SK-N-SH (cell line): Measurements from ENCODE around the gene CADPS2. TPM values are rescaled to one million over a fixed set of nuclear protein-coding genes. Genes with fewer than 3 reads are reported as not detected.

Experiments used
- CTCF ChIA-PET: fragments of 300-600, 350-600 bp; formaldehyde crosslinking; extraction: SDS; loops from one replicate; lab custom pipeline; 2021; lab: Yijun Ruan, JAX
- POLR2A ChIA-PET: fragments of 350-600 bp; sonication (Branson Sonifier 250); formaldehyde crosslinking; extraction: SDS; loops from one replicate; lab custom pipeline; 2020; ENCODE audit warnings: antibody characterized with exemption, inconsistent platforms; lab: Yijun Ruan, JAX
- DNase-seq: peaks from one replicate; pipeline ENCODE4 v3.0.0; 2012
- H2AFZ ChIP-seq: fragments of 200-600 bp; sonication (generic); 2 replicates; pipeline ENCODE4 v1.8.1; 2016; ENCODE audit warnings: antibody characterized with exemption, mild to moderate bottlenecking, low read depth
- H3F3A ChIP-seq: fragments of 200-600 bp; sonication (generic); replicated peaks from 2 replicates; pipeline ENCODE3; 2016; ENCODE audit warnings: antibody characterized with exemption, mild to moderate bottlenecking; ENCODE audit not compliant: insufficient read depth
- H3K27ac ChIP-seq, 2 experiments: fragments of 200-500 bp in 1 of 2; fragments of 200-600 bp in 1 of 2; sonication (Bioruptor generic) in 1 of 2; sonication (generic), shearing (Covaris generic) in 1 of 2; 2 replicates each; pipeline versions ENCODE4 v1.5.1 to v1.6.1; 2014 to 2016; ENCODE audit warnings: low read depth in 2 of 2, inconsistent platforms in 1 of 2, low read length in 1 of 2, mild to moderate bottlenecking in 1 of 2, mixed read lengths in 1 of 2
- H3K27me3 ChIP-seq: fragments of 200-600 bp; sonication (generic), shearing (Covaris generic); 2 replicates; pipeline ENCODE4 v1.6.1; 2016; ENCODE audit warnings: mixed run types; ENCODE audit not compliant: insufficient read depth
- H3K36me3 ChIP-seq, 2 experiments: fragments of 200-500 bp in 1 of 2; fragments of 200-600 bp in 1 of 2; sonication (Bioruptor generic) in 1 of 2; sonication (generic) in 1 of 2; replicated peaks in 1 of 2; 2 replicates each; pipeline versions ENCODE3 to v1.5.1; 2014 to 2016; ENCODE audit warnings: low read length in 1 of 2, mild to moderate bottlenecking in 1 of 2; ENCODE audit not compliant: insufficient read depth in 2 of 2, control insufficient read depth in 1 of 2
- H3K4me1 ChIP-seq, 2 experiments: fragments of 200-500 bp in 1 of 2; fragments of 200-600 bp in 1 of 2; sonication (Bioruptor generic) in 1 of 2; sonication (generic), shearing (Covaris generic) in 1 of 2; 2 replicates each; pipeline versions ENCODE4 v1.5.1 to v1.6.1; 2014 to 2016; ENCODE audit warnings: low read depth in 1 of 2, low read length in 1 of 2, mixed run types in 1 of 2; ENCODE audit not compliant: insufficient read depth in 2 of 2, control insufficient read depth in 1 of 2
- H3K4me2 ChIP-seq: fragments of 200-600 bp; sonication (generic), shearing (Covaris generic); 2 replicates; pipeline ENCODE4 v1.6.1; 2017; ENCODE audit warnings: mixed run types
- H3K4me3 ChIP-seq, 2 experiments: fragments of 200-500 bp in 1 of 2; fragments of 200-600 bp in 1 of 2; sonication (Bioruptor generic) in 1 of 2; sonication (generic), shearing (Covaris generic) in 1 of 2; 2 replicates each; pipeline versions ENCODE4 v1.5.1 to v1.8.1; 2014 to 2016; ENCODE audit warnings: low read depth in 2 of 2, inconsistent platforms in 1 of 2, low read length in 1 of 2, mild to moderate bottlenecking in 1 of 2, mixed read lengths in 1 of 2, moderate library complexity in 1 of 2
- H3K79me2 ChIP-seq: fragments of 200-600 bp; sonication (generic); 2 replicates; pipeline ENCODE4 v1.8.1; 2017; ENCODE audit warnings: mild to moderate bottlenecking; ENCODE audit not compliant: insufficient read depth
- H3K9ac ChIP-seq: fragments of 200-600 bp; sonication (generic); 2 replicates; pipeline ENCODE4 v1.6.1; 2017; ENCODE audit warnings: mixed run types
- H3K9me2 ChIP-seq: fragments of 200-600 bp; sonication (generic); 2 replicates; pipeline ENCODE4 v1.6.1; 2017; ENCODE audit warnings: mixed run types
- H3K9me3 ChIP-seq: fragments of 200-600 bp; sonication (generic); 2 replicates; pipeline ENCODE4 v1.6.1; 2017; ENCODE audit warnings: mixed run types, mild to moderate bottlenecking, moderate library complexity
- H4K20me1 ChIP-seq: fragments of 200-600 bp; sonication (generic); 2 replicates; pipeline ENCODE4 v1.6.1; 2017; ENCODE audit warnings: mild to moderate bottlenecking, mixed run types; ENCODE audit not compliant: insufficient read depth
- CHD2 ChIP-seq: fragments of 150-350 bp; IDR thresholded peaks from 2 replicates; pipeline ENCODE4 v1.6.1; 2018; ENCODE audit warnings: low read length; ENCODE audit not compliant: partially characterized antibody
- FOXJ3 ChIP-seq: sonication (generic); formaldehyde crosslinking; IDR thresholded peaks from 2 replicates; pipeline ENCODE4 v1.5.1; 2020; ENCODE audit warnings: mild to moderate bottlenecking, missing genetic modification reagents
- GABPA ChIP-seq: IDR thresholded peaks from 2 replicates; pipeline ENCODE4 v1.4.0; 2012; ENCODE audit warnings: low read depth, mild to moderate bottlenecking
- GATA2 ChIP-seq: sonication (generic); formaldehyde crosslinking; IDR thresholded peaks from 2 replicates; pipeline ENCODE4 v1.5.0; 2020; ENCODE audit warnings: mild to moderate bottlenecking, missing genetic modification reagents
- JUND ChIP-seq: IDR thresholded peaks from 2 replicates; pipeline ENCODE4 v1.4.0; 2012
- MEF2A ChIP-seq: IDR thresholded peaks from 2 replicates; pipeline ENCODE4 v1.4.0; 2012; ENCODE audit warnings: low read depth, borderline replicate concordance
- MXI1 ChIP-seq: IDR thresholded peaks from 2 replicates; pipeline ENCODE4 v1.6.1; 2012; ENCODE audit warnings: mild to moderate bottlenecking, low read depth, low read length, improper control_type of control experiment
- POLR2AphosphoS5 ChIP-seq: IDR thresholded peaks from 2 replicates; pipeline ENCODE4 v1.6.1; 2012; ENCODE audit warnings: low read depth, low read length
- RAD21 ChIP-seq: IDR thresholded peaks from 2 replicates; pipeline ENCODE4 v1.6.1; 2012; ENCODE audit warnings: mild to moderate bottlenecking, low read length
- SIN3A ChIP-seq: IDR thresholded peaks from 2 replicates; pipeline ENCODE4 v1.6.1; 2012; ENCODE audit warnings: low read depth, mild to moderate bottlenecking, low read length, moderate library complexity, borderline replicate concordance
- SMC3 ChIP-seq: IDR thresholded peaks from 2 replicates; pipeline ENCODE4 v1.6.1; 2012; ENCODE audit warnings: low read depth, low read length, improper control_type of control experiment
- TEAD4 ChIP-seq: IDR thresholded peaks from 2 replicates; pipeline ENCODE4 v1.4.0; 2012; ENCODE audit warnings: mild to moderate bottlenecking, borderline replicate concordance; ENCODE audit not compliant: insufficient read depth
- WGBS: methylation state at CpG from one replicate; pipeline ENCODE4 v1.1.6; 2017; ENCODE audit warnings: low lambda C conversion rate; 5-methylcytosine and 5-hydroxymethylcytosine counted together
- polyA plus RNA-seq, 3 experiments: library from polyadenylated mRNA; depleted of rRNA; stranded (reverse); fragments of >200 nt; gene quantifications; 2 replicates each; pipeline ENCODE4 v1.2.3, GENCODE V29; 2012
- TF ChIP-seq, protein P1 (sequence below): IDR thresholded peaks from 2 replicates; pipeline ENCODE4 v1.4.0; 2012; ENCODE audit warnings: low read depth, borderline replicate concordance
- TF ChIP-seq, protein P2 (sequence below): IDR thresholded peaks from 2 replicates; pipeline ENCODE4 v1.6.1; 2012; ENCODE audit warnings: mild to moderate bottlenecking, low read depth, low read length, moderate library complexity
- TF ChIP-seq, protein P3 (sequence below): IDR thresholded peaks from 2 replicates; pipeline ENCODE4 v1.4.0; 2012; ENCODE audit warnings: low read depth
- TF ChIP-seq, protein P4 (sequence below): fragments of 150-350 bp; IDR thresholded peaks from 2 replicates; pipeline ENCODE4 v1.6.1; 2017; ENCODE audit warnings: antibody characterized with exemption, low read length, low read depth, borderline replicate concordance
- TF ChIP-seq, protein P5 (sequence below): IDR thresholded peaks from 2 replicates; pipeline ENCODE4; 2012

Gene CADPS2
- polyA plus RNA-seq, 1 of the 3 experiments (the other 2 are of a cell fraction): 0.05 TPM

DNA sequence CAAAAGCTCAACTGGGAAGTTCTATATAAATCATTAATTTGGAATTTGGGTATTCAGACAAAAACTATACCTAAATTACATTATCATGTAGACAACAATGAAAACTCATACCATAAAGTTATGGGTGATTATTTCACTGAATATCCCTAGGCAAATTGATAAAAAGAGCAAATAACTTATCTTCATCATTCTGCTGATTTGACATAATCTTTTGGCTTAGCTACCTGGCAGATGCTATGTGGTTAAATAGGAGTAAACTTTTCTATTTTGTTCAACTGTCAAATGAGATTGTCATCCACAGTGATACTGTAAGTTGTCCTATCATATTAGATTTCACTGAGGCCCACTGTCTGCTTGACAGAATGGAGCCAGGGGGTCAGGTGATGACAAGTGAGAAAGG, 432.8 kb downstream of the CADPS2 start:
- Histone ChIP-seq H3K4me1 (no peaks in the 10 kb centered on the region), H3K36me3 (no peaks in the 10 kb centered on the region), H3K27ac (no peak overlapping the region), H3K9ac (no peak overlapping the region), H3K4me2 (no peak overlapping the region), H3K4me3 (no peak overlapping the region), H4K20me1 (no peaks in the 10 kb centered on the region), H3K9me3 (no peaks in the 10 kb centered on the region), H3K9me2 (no peaks in the 10 kb centered on the region), H3K79me2 (no peaks in the 10 kb centered on the region), H3F3A (no peaks in the 10 kb centered on the region), H3K27me3 (no peaks in the 10 kb centered on the region), H2AFZ (no peak overlapping the region)
- CTCF ChIA-PET: no interaction called here
- no peak for DNase-seq
- TF ChIP-seq GABPA (no peak), POLR2AphosphoS5 (no peak), MEF2A (no peak), RAD21 (no peak)
- POLR2A ChIA-PET: no interaction called here

DNA sequence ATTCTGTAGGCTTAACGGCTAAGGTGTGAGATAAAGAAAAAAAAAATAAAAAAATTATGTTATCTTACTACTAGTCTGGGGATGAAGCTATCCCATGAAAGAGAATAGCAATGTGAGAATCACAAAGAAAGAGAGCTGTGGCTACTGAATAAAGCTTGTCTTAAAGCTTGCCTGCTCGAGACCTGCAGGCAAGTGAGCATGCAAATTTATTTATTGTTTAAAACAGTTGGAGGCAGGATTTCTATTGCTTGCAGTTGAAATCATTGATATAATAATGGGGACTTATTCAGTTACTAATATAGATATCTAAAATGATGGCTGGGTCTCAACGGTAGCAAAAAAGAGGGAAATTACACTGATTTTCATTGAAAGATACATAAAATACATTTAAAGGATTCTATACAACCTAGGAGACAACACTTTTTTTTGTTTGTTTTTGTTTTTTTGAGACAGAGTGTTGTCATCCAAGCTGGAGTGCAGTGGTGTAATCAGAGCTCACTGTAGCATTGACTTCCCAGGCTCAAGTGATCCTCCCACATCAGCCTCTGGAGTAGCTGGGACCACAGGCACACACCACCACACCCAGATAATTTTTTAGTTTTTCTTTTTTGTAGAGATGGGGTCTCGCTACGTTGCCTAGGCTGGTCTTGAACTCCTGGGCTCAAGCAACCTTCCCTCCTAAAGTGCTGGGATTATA, 437.2 kb downstream of the CADPS2 start:
- Histone ChIP-seq H3K4me2 (no peak overlapping the region), H3K27me3 (no peaks in the 10 kb centered on the region), H4K20me1 (no peaks in the 10 kb centered on the region), H3K9ac (no peak overlapping the region), H3K27ac (no peak overlapping the region), H3K36me3 (no peaks in the 10 kb centered on the region), H3K9me2 (no peaks in the 10 kb centered on the region), H3K9me3 (no peaks in the 10 kb centered on the region), H3K79me2 (no peaks in the 10 kb centered on the region), H3K4me1 (no peaks in the 10 kb centered on the region), H2AFZ (no peak overlapping the region), H3K4me3 (no peak overlapping the region), H3F3A (no peaks in the 10 kb centered on the region)
- no peak for TF ChIP-seq FOXJ3 (CRISPR knock-in tag)
- no peak for TF ChIP-seq TEAD4
- TF ChIP-seq, protein P1, sequence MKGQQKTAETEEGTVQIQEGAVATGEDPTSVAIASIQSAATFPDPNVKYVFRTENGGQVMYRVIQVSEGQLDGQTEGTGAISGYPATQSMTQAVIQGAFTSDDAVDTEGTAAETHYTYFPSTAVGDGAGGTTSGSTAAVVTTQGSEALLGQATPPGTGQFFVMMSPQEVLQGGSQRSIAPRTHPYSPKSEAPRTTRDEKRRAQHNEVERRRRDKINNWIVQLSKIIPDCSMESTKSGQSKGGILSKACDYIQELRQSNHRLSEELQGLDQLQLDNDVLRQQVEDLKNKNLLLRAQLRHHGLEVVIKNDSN: no peak
- TF ChIP-seq POLR2AphosphoS5: no peak
- no peak for TF ChIP-seq SIN3A
- ChIA-PET CTCF (no interaction called here), POLR2A (no interaction called here)
- DNase-seq: no peak
- WGBS: 3% methylated on average over 5 of the region's 5 CpGs

DNA sequence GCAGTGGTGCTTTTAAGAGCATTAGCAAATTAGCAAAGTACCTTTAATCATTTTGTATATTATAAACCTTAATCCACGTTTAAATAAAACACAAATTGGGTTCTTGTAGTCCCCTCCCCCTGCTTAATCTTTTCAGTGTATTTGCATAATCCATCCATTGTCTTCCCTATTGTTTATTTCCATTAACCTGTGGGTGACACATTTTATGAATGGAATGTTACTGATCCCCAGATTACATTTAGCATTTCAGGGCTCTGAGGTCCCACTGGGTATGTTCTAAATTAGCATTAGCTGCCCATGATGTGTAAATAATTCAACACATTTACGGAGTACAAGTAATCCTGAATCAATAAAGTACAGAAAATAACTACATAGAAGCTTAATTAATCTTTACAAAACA, 443.3 kb downstream of the CADPS2 start:
- H2AFZ ChIP-seq: no peak overlapping the region
- under 1% methylated on average over 2 of the region's 2 CpGs for WGBS

More for the DNA sequence above, 443.3 kb downstream of the CADPS2 start:
- TF ChIP-seq SMC3 (no peak), MXI1 (no peak), CHD2 (no peak), JUND (no peak), GATA2 (CRISPR knock-in tag) (no peak)
- TF ChIP-seq, protein P2, sequence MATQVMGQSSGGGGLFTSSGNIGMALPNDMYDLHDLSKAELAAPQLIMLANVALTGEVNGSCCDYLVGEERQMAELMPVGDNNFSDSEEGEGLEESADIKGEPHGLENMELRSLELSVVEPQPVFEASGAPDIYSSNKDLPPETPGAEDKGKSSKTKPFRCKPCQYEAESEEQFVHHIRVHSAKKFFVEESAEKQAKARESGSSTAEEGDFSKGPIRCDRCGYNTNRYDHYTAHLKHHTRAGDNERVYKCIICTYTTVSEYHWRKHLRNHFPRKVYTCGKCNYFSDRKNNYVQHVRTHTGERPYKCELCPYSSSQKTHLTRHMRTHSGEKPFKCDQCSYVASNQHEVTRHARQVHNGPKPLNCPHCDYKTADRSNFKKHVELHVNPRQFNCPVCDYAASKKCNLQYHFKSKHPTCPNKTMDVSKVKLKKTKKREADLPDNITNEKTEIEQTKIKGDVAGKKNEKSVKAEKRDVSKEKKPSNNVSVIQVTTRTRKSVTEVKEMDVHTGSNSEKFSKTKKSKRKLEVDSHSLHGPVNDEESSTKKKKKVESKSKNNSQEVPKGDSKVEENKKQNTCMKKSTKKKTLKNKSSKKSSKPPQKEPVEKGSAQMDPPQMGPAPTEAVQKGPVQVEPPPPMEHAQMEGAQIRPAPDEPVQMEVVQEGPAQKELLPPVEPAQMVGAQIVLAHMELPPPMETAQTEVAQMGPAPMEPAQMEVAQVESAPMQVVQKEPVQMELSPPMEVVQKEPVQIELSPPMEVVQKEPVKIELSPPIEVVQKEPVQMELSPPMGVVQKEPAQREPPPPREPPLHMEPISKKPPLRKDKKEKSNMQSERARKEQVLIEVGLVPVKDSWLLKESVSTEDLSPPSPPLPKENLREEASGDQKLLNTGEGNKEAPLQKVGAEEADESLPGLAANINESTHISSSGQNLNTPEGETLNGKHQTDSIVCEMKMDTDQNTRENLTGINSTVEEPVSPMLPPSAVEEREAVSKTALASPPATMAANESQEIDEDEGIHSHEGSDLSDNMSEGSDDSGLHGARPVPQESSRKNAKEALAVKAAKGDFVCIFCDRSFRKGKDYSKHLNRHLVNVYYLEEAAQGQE: no peak
- TF ChIP-seq, protein P3, sequence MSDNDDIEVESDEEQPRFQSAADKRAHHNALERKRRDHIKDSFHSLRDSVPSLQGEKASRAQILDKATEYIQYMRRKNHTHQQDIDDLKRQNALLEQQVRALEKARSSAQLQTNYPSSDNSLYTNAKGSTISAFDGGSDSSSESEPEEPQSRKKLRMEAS: no peak
- TF ChIP-seq, protein P4, sequence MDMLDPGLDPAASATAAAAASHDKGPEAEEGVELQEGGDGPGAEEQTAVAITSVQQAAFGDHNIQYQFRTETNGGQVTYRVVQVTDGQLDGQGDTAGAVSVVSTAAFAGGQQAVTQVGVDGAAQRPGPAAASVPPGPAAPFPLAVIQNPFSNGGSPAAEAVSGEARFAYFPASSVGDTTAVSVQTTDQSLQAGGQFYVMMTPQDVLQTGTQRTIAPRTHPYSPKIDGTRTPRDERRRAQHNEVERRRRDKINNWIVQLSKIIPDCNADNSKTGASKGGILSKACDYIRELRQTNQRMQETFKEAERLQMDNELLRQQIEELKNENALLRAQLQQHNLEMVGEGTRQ: no peak
- TF ChIP-seq, protein P5, sequence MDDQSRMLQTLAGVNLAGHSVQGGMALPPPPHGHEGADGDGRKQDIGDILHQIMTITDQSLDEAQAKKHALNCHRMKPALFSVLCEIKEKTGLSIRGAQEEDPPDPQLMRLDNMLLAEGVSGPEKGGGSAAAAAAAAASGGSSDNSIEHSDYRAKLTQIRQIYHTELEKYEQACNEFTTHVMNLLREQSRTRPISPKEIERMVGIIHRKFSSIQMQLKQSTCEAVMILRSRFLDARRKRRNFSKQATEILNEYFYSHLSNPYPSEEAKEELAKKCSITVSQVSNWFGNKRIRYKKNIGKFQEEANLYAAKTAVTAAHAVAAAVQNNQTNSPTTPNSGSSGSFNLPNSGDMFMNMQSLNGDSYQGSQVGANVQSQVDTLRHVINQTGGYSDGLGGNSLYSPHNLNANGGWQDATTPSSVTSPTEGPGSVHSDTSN: no peak
- TF ChIP-seq, all 33 proteins: peak for 0
- DNase-seq: no peak
- H3K9me2 ChIP-seq: no peaks in the 10 kb centered on the region
- H3K9ac ChIP-seq: no peak overlapping the region
- CTCF ChIA-PET: no interaction called here
- POLR2A ChIA-PET: no interaction called here
- H3K36me3 ChIP-seq: no peaks in the 10 kb centered on the region
- H3K4me1 ChIP-seq: no peaks in the 10 kb centered on the region; a peak in 1 of 4 replicates
- no peaks in the 10 kb centered on the region for H3F3A ChIP-seq
- no peak overlapping the region for H3K4me2 ChIP-seq
- H3K4me3 ChIP-seq: no peak overlapping the region
- no peaks in the 10 kb centered on the region for H4K20me1 ChIP-seq
- H3K79me2 ChIP-seq: no peaks in the 10 kb centered on the region
- H3K27me3 ChIP-seq: no peaks in the 10 kb centered on the region
- no peaks in the 10 kb centered on the region for H3K9me3 ChIP-seq
- no peak overlapping the region for H3K27ac ChIP-seq
